Esophagus muscularis mucosa (tissue), 4 donors: Measurements from ENCODE around the gene ALS2. TPM values are rescaled to one million over a fixed set of nuclear protein-coding genes. Genes with fewer than 3 reads are reported as not detected.

Experiments used
- DNase-seq: peaks from one replicate; pipeline ENCODE4 v3.0.0-alpha.2; 2017; ENCODE audit errors: extremely low spot score
- H3K27ac ChIP-seq, 4 donors: fragments of 200-600 bp; sonication (generic); replicated peaks in 1 of 4; 1 replicate in 3 of 4; 2 replicates in 1 of 4; pipeline ENCODE4 v1.5.1; 2016 to 2019; ENCODE audit warnings: mild to moderate bottlenecking in 1 of 4
- H3K27me3 ChIP-seq, 4 donors: fragments of 200-600 bp; sonication (generic); one replicate each; pipeline versions ENCODE4 v1.5.1 to v1.6.0; 2016 to 2019
- H3K36me3 ChIP-seq, 4 donors: fragments of 200-600 bp; sonication (generic); one replicate each; pipeline ENCODE4 v1.5.1; 2016 to 2019
- H3K4me1 ChIP-seq, 4 donors: fragments of 200-600 bp; sonication (generic); one replicate each; pipeline ENCODE4 v1.5.1; 2016 to 2019
- H3K4me3 ChIP-seq, 4 donors: fragments of 200-600 bp; sonication (generic); 1 replicate in 2 of 4; 2 replicates in 2 of 4; pipeline ENCODE4 v1.5.1; 2016 to 2019; ENCODE audit warnings: mild to moderate bottlenecking in 4 of 4, moderate library complexity in 1 of 4
- H3K9me3 ChIP-seq, 4 donors: fragments of 200-600 bp; sonication (generic); 1 replicate in 3 of 4; 2 replicates in 1 of 4; pipeline ENCODE4 v1.5.1; 2016 to 2019
- CTCF ChIP-seq, 3 experiments: fragments of 200-600 bp in 2 of 3; fragments of 450-650 bp in 1 of 3; sonication (generic) in 2 of 3; IDR thresholded peaks; one replicate each; pipeline ENCODE4 v1.5.1; 2017 to 2019; ENCODE audit warnings: antibody characterized with exemption in 3 of 3, mild to moderate bottlenecking in 2 of 3, moderate library complexity in 1 of 3
- EP300 ChIP-seq: sonication (generic); formaldehyde crosslinking; IDR thresholded peaks from one replicate; pipeline ENCODE4 v1.6.1; 2017; ENCODE audit warnings: antibody characterized with exemption
- POLR2A ChIP-seq: fragments of 450-650 bp; IDR thresholded peaks from one replicate; pipeline ENCODE4 v1.6.1; 2017; ENCODE audit warnings: antibody characterized with exemption, moderate library complexity, mild to moderate bottlenecking, low read depth
- POLR2AphosphoS5 ChIP-seq, 2 donors: sonication (generic); formaldehyde crosslinking; IDR thresholded peaks; one replicate each; pipeline ENCODE4 v1.6.1; 2017; ENCODE audit warnings: antibody characterized with exemption in 2 of 2
- WGBS: methylation state at CpG from one replicate; pipeline ENCODE4 v1.1.5; 2018; 5-methylcytosine and 5-hydroxymethylcytosine counted together
- intact Hi-C: fragments of 100-400 bp; cut with DNase I; formaldehyde crosslinking; loops from one replicate; pipeline ENCODE4 v1.15.1; 2023
- total RNA-seq, 4 donors: library from RNA; depleted of rRNA; stranded (reverse); fragments of >200 nt; gene quantifications; one replicate each; pipeline versions ENCODE4 v1.1.0 to v1.2.1, GENCODE V29; 2016

ALS2 gene
- 10 to 100 TPM; 12.6 to 22.4 (median 17.0) TPM for total RNA-seq

- peaks cover 23 to 31% (median 28%) of the 10 kb centered on the region in 4 donors for H3K4me1 ChIP-seq
- intact Hi-C loops, result no loop called here
- DNase-seq, result peak; percentile 99
- H3K9me3 ChIP-seq, result no peaks in the 10 kb centered on the region
- H3K27ac ChIP-seq, result peak within 1 kb of the TSS; percentile 88 to 93 (median 90)
- TF ChIP-seq CTCF (IDR thresholded peaks at IDR 0.05) (peak in 1 of 3 experiments; percentile 10), POLR2AphosphoS5 (IDR thresholded peaks at IDR 0.05) (peak; percentile 90 to 92), POLR2A (no peak)
- no peaks in the 10 kb centered on the region for H3K36me3 ChIP-seq
- peak within 1 kb of the TSS; percentile 78 to 89 (median 80) for H3K4me3 ChIP-seq
- H3K27me3 ChIP-seq, result no peaks in the 10 kb centered on the region
- under 1% methylated on average over 36 of the region's 60 CpGs for WGBS
These were observed at the start of gene ALS2 for GRCh38 chr2:201780674-201781493. TSS of gene ALS2 (minus strand) at chr2:201780933. CDS start at chr2:201768885, 12,048 bp downstream.

- no peaks in the 10 kb centered on the region for H3K4me1 ChIP-seq
- no peak for DNase-seq
- TF ChIP-seq POLR2A, result no peak
- no peak for TF ChIP-seq POLR2AphosphoS5 (IDR thresholded peaks at IDR 0.05)
- TF ChIP-seq EP300, result no peak
- no peak for TF ChIP-seq CTCF (IDR thresholded peaks at IDR 0.05)
- H3K36me3 ChIP-seq, result no peaks in the 10 kb centered on the region
- H3K9me3 ChIP-seq, result no peaks in the 10 kb centered on the region
- no peak overlapping the region for H3K27ac ChIP-seq
- intact Hi-C loops, result no loop called here
- 89% methylated on average over 2 of the region's 2 CpGs for WGBS
- no peaks in the 10 kb centered on the region for H3K27me3 ChIP-seq
- no peak overlapping the region for H3K4me3 ChIP-seq
These were observed 47.5 kb upstream of the ALS2 start for GRCh38 chr2:201828220-201828619.

GRCh38 chr2:201827621-201828020 is 46.9 kb upstream of the ALS2 start:
- Histone ChIP-seq H3K27ac (no peak overlapping the region), H3K9me3 (no peaks in the 10 kb centered on the region), H3K36me3 (no peaks in the 10 kb centered on the region), H3K4me1 (no peaks in the 10 kb centered on the region), H3K4me3 (no peak overlapping the region), H3K27me3 (no peaks in the 10 kb centered on the region)
- TF ChIP-seq EP300 (no peak), POLR2AphosphoS5 (IDR thresholded peaks at IDR 0.05) (no peak), CTCF (IDR thresholded peaks at IDR 0.05) (no peak), POLR2A (no peak)
- intact Hi-C loops, result no loop called here
- no peak for DNase-seq
- 100% methylated on average over 3 of the region's 3 CpGs for WGBS

GRCh38 chr2:201824212-201824611 is 43.5 kb upstream of the ALS2 start:
- no peak overlapping the region for H3K27ac ChIP-seq
- intact Hi-C loops, result no loop called here

More at GRCh38 chr2:201824212-201824611, 43.5 kb upstream of the ALS2 start:
- Histone ChIP-seq H3K27me3 (no peaks in the 10 kb centered on the region), H3K4me1 (no peaks in the 10 kb centered on the region), H3K36me3 (no peaks in the 10 kb centered on the region), H3K4me3 (no peak overlapping the region), H3K9me3 (no peaks in the 10 kb centered on the region)
- TF ChIP-seq CTCF (IDR thresholded peaks at IDR 0.05), result no peak
- no peak for TF ChIP-seq EP300
- TF ChIP-seq POLR2A, result no peak
- 87% methylated on average over 1 of the region's 1 CpG for WGBS
- no peak for DNase-seq
